Stimulated activated naive CD8-positive, alpha-beta T cell treated with anti-CD3 and anti-CD28 coated beads, Interleukin-15, Interleukin-2, amounts not matched to agents 100 ng/mL and 50 ng/mL, for 24 hours (primary cell): ENCODE results near the gene VANGL1.

Experiments
- H3K27ac Mint-ChIP-seq: one replicate; pipeline ENCODE4 v1.8.0; 2021; ENCODE audit warnings: mild to moderate bottlenecking, mixed read lengths
- H3K27me3 Mint-ChIP-seq: one replicate; pipeline ENCODE4 v1.8.0; 2021; ENCODE audit warnings: mixed read lengths
- H3K36me3 Mint-ChIP-seq: one replicate; pipeline ENCODE4 v1.8.0; 2021; ENCODE audit warnings: low read depth, mixed read lengths
- H3K4me1 Mint-ChIP-seq: one replicate; pipeline ENCODE4 v1.8.0; 2021; ENCODE audit warnings: low read depth, mixed read lengths
- H3K4me3 Mint-ChIP-seq: one replicate; pipeline ENCODE4 v1.8.0; 2021; ENCODE audit warnings: mild to moderate bottlenecking, mixed read lengths
- H3K9me3 Mint-ChIP-seq: one replicate; pipeline ENCODE4 v1.8.0; 2021; ENCODE audit warnings: mixed read lengths

VANGL1 gene

DNA sequence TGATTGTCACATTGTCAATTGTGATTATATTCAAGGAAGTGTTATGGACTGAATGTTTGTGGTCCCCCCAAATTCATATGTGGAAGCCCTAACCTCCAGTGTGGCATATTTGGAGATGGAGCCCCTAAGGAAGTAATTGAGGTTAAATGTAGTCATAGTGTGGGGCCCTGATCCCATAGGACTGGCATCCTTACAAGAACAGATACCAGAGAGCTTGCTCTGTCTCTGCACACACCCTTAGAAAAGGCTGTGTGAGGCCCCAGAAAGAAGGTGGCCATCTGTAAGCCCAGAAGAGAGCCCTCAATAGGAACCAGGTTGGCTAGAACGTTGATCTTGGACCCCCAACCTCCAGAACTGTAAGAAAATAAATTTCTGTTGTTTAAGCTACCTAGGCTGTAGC, 28.1 kb downstream of the VANGL1 start:
- Mint-ChIP-seq H3K9me3 (no peaks in the 10 kb centered on the region), H3K27ac (no peak overlapping the region), H3K36me3 (no peaks in the 10 kb centered on the region), H3K4me3 (no peak overlapping the region), H3K4me1 (no peaks in the 10 kb centered on the region), H3K27me3 (no peaks in the 10 kb centered on the region)

DNA sequence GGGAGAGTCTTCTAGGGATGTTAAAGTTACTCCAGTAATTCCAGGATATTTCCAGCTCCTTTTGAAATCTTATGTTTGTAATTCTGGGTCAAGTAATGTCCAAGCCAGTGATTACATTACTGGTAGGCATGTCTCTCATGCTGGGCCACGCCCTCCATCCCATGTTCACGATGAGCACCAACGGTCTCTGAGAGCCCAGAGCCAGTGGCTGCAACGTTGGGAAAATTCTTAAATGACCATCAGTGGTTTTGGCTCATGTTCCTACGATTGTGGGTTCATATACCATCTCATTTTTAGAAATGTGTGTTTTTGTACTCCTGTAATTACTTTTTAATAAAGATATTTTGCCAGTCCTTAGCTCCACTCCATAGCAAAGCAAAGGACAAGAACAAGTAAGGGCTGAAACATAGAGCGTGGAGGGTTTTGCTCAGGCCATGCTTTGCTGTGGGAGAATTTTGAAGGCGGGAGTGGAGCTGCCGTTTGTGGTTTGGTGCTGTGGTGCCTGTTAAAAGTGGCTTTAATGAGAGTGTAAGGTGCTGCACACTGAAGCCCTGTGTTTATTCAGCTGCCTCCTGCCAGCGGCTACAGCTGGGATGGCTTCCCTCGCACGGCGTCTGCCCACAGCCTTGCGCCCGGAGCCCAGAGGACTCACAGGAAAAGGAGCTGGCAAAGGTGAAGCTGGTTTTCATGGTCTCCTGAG, 28.9 kb downstream of the VANGL1 start:
- Mint-ChIP-seq H3K9me3 (no peaks in the 10 kb centered on the region), H3K36me3 (no peaks in the 10 kb centered on the region), H3K27ac (no peak overlapping the region), H3K4me1 (no peaks in the 10 kb centered on the region), H3K4me3 (no peak overlapping the region), H3K27me3 (no peaks in the 10 kb centered on the region)

DNA sequence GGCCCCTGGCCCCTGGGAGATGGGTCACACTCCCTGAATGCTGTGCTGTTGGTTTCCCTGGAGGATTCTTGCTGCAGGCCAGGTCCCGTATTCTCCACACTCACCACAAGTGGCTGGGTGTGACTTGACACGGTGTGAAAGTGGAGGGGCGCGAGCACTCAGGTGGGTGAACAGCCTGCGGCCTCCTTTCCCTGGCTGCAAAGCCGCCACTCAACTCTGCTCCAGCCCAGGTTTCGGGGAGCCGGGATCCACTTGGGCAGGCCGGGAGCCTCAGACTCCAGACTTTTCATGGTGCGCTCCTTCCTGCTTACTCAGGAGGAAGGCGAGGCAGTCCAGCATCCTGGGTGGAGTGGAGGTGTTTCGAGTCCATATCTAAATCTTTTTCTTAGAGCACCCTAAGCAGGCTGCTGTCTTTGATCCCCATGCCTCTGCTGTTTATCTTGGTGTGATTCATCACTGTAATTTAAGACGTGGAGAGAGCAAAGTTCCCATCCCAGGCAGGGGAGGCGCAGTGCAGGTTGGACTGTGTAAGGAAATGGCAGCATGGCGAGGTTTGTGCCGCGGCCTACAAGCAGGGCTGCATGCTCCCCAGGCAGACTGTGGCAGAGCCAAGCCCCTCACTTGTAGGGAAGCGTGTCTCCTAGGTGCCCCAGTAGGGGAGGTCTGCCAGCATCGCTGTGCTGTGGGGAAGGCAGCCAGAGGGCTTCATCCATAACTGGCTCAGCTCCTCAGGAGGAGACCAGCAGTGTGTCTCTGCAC, 29.6 kb downstream of the VANGL1 start:
- no peaks in the 10 kb centered on the region for H3K27me3 Mint-ChIP-seq

DNA sequence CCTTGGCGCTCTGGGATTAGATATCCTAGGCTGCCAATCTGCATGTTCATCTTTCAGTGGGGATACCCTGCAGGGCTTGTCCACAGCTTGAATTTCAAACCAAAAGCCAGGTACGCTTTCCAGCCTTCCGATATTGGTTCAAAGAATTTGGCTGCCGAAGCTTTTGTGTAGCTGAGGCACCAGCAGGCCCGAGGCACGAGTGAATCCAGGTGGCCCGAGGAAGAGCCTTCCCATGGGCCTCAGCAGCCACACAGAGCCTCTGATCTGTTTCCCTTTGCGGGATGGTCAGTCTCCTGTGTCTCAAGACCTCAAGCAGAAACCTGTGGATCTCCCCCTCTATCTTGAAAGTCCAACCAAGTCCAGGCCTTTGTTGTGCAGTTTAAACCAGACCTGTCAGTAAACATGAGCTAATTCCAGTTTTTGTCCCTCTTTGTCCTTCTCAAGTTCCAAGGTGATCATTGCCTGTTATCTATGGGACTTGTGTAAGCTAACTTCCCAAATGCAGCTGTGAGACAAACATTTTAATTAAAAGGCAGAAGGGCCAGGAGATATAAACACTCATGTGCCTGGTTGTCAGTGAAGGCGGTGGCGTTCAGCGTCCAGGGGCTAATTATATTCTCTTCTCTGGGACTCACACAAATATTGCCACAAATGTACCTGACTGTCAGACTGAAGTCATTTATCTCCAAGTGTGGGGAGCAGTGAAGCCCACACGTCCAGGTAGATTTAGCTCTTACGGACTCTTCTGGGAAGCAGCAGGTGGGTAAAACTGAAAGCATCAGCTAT, 30.6 kb downstream of the VANGL1 start:
- Mint-ChIP-seq H3K36me3 (no peaks in the 10 kb centered on the region), H3K27ac (no peak overlapping the region), H3K4me1 (peaks cover 4% of the 10 kb centered on the region), H3K4me3 (no peak overlapping the region), H3K9me3 (no peaks in the 10 kb centered on the region), H3K27me3 (no peaks in the 10 kb centered on the region)

More for the DNA sequence above, 29.6 kb downstream of the VANGL1 start:
- H3K27ac Mint-ChIP-seq: no peak overlapping the region
- H3K36me3 Mint-ChIP-seq: no peaks in the 10 kb centered on the region
- H3K4me1 Mint-ChIP-seq: no peaks in the 10 kb centered on the region
- no peaks in the 10 kb centered on the region for H3K9me3 Mint-ChIP-seq
- no peak overlapping the region for H3K4me3 Mint-ChIP-seq

DNA sequence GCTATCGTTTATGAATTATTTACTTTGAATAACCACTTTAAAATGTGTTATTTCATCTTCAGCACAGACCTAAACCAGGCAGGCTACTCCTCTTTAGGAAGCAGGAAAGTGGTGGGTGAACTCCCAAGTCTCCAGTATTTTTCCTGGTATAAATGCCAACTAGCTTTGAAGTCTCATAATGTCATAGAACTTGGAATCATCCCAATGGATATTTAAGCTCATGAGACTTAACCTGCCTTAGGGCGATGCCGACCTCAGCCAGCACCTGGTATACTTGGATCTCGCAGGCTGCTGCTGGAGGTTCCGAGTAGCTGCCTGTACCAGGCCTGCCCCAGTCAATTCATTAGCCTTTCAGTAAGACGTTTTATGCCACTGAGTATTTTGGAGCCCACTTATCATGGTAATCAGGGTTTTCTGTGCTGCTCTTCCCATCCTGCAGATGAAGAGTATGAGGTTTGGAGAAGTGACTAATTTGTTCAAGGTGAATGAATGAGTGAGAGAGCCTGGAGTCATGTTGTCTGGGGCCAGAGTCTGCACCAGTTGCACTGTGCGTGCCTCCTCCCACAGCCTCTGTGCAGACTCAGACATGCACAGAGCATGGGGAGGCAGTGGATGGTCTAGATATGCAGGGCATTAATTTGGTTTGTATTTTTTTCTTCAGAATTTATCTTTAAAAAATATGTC, 34.9 kb downstream of the VANGL1 start:
- H3K36me3 Mint-ChIP-seq: no peaks in the 10 kb centered on the region
- peaks cover 4% of the 10 kb centered on the region for H3K4me1 Mint-ChIP-seq
- H3K4me3 Mint-ChIP-seq: no peak overlapping the region
- no peak overlapping the region for H3K27ac Mint-ChIP-seq
- H3K9me3 Mint-ChIP-seq: no peaks in the 10 kb centered on the region
- no peaks in the 10 kb centered on the region for H3K27me3 Mint-ChIP-seq

DNA sequence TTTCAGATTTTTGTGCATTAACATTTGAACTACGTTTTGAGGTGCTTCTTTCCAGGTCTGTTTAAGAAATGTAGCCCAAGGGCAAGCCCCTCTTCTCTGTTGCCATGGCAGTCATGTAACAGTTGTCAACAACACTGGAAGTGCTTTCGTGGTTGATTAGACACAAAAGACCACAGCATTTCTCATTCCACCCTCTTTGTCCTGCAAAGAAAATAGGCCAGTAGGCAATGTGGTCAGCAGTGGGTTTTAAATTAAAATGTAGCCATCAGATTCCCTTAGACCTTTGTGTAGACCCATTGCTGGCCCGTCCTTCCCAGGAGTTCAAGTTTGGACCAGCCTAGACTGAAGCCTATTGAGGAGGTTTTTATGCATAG, 35.4 kb downstream of the VANGL1 start:
- no peaks in the 10 kb centered on the region for H3K9me3 Mint-ChIP-seq
- H3K27me3 Mint-ChIP-seq: no peaks in the 10 kb centered on the region
- peaks cover 4% of the 10 kb centered on the region for H3K4me1 Mint-ChIP-seq
- no peaks in the 10 kb centered on the region for H3K36me3 Mint-ChIP-seq
- no peak overlapping the region for H3K4me3 Mint-ChIP-seq
- no peak overlapping the region for H3K27ac Mint-ChIP-seq

DNA sequence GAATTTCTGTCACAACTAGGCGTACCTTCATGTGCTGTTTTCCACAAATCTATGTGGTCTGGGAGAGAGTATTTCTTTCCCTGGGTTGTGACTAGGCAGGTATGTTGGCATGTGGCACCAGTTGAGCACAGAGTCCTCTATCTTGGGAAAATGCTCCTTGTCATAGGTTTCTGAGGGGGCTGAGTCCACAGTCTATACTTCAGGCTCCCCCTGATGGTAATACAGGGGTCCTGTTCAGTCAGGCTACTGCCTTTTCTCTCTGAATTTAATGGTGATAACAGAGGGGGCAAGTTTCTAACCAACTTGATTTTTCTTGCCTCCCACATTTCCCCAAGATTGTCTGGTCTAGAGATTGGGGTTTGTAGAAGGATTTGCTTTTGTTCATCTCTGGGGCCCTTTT, 35.8 kb downstream of the VANGL1 start:
- no peak overlapping the region for H3K27ac Mint-ChIP-seq

DNA sequence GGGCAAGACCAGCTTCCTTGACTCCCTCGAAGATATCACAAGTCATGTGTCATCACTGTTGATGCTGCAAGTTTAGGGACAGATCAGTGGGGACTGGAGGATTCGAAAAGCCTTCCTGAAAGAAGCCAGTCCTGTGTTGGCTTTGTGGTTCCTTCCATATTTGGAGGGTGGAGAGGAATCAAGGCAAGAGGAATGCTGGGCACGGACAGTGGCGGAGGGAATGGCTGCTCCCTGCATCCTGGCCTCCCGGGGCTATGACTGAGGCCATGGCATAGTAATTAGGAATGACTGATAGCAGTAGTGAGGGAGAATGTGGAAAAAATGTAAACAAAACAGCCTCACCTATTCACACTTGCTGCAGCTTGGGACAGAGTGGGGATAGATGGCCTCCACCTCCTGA, 36.4 kb downstream of the VANGL1 start:
- Mint-ChIP-seq H3K36me3 (no peaks in the 10 kb centered on the region), H3K9me3 (no peaks in the 10 kb centered on the region), H3K4me1 (peaks cover 4% of the 10 kb centered on the region), H3K4me3 (no peak overlapping the region), H3K27ac (no peak overlapping the region), H3K27me3 (no peaks in the 10 kb centered on the region)

More for the DNA sequence above, 35.8 kb downstream of the VANGL1 start:
- no peaks in the 10 kb centered on the region for H3K9me3 Mint-ChIP-seq
- H3K27me3 Mint-ChIP-seq: no peaks in the 10 kb centered on the region
- H3K4me1 Mint-ChIP-seq: peaks cover 4% of the 10 kb centered on the region
- H3K36me3 Mint-ChIP-seq: no peaks in the 10 kb centered on the region
- H3K4me3 Mint-ChIP-seq: no peak overlapping the region

DNA sequence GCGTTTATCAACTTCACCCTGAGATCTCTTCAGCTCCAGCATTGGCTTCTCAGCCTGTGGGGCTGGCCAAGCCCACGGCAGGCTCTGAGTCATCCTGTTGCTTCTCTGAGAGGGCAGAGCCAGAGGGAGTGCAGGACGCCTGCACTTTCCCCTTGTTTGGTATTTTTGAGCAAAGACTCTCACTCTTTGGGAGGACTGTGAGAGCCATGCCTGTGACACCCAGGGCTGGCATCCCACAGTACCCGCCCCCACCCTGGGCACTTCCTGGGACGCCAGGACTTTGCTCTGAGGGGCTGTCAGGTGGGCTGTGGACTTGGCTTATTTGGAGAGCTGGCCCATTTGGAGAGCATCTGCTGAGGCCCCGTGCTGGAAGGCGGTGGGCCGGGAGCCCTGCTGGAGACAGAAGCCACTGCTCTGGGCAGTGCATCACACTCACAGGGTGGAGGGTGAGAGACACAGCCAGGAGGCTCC, 37.4 kb downstream of the VANGL1 start:
- peaks cover 4% of the 10 kb centered on the region for H3K4me1 Mint-ChIP-seq

DNA sequence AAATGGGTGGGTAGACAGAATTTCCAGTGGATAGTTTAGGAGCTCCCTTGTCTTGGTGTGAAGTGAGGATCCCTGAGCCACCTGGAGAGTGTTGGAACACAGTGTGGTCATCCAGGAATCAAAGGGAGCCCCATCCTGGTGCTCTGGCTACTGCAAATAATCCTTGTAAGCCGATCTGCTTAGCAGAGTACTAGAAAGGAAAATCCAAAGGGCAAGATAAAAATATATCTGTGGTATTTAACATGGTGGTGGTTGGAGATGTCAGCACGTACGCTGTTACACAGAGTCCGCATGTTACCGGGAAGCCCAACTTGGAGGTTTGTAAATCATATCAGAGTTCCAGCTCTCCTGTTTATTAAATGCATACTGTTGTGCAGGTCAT, 39.0 kb downstream of the VANGL1 start:
- H3K27me3 Mint-ChIP-seq: no peaks in the 10 kb centered on the region
- no peak overlapping the region for H3K27ac Mint-ChIP-seq
- H3K4me1 Mint-ChIP-seq: peaks cover 4% of the 10 kb centered on the region
- H3K36me3 Mint-ChIP-seq: no peaks in the 10 kb centered on the region
- no peak overlapping the region for H3K4me3 Mint-ChIP-seq
- H3K9me3 Mint-ChIP-seq: no peaks in the 10 kb centered on the region

More for the DNA sequence above, 37.4 kb downstream of the VANGL1 start:
- Mint-ChIP-seq H3K27ac (no peak overlapping the region), H3K36me3 (no peaks in the 10 kb centered on the region), H3K4me3 (no peak overlapping the region), H3K9me3 (no peaks in the 10 kb centered on the region), H3K27me3 (no peaks in the 10 kb centered on the region)

DNA sequence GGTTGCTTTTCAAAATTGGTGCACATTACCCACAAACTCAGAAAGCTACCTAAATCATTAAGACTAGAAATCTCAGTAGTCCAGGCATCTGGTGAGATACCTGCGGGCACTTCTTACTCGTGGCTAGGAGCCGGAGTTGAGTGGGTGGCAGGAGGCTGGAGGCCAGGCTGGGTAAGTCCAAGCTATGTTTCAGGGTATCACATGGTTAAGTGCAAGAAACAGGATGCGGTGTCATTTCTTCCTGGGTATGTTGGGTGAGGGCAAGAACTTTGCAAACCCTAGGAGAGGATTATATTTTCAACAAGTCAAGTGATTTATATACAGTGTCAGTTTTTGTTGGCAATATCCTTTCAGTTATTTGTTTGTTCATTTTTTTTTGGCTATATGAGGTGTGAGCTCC, 41.0 kb downstream of the VANGL1 start:
- H3K9me3 Mint-ChIP-seq: no peaks in the 10 kb centered on the region
- H3K4me3 Mint-ChIP-seq: no peak overlapping the region
- no peaks in the 10 kb centered on the region for H3K4me1 Mint-ChIP-seq
- H3K27me3 Mint-ChIP-seq: no peaks in the 10 kb centered on the region
- H3K36me3 Mint-ChIP-seq: no peaks in the 10 kb centered on the region
- H3K27ac Mint-ChIP-seq: no peak overlapping the region

DNA sequence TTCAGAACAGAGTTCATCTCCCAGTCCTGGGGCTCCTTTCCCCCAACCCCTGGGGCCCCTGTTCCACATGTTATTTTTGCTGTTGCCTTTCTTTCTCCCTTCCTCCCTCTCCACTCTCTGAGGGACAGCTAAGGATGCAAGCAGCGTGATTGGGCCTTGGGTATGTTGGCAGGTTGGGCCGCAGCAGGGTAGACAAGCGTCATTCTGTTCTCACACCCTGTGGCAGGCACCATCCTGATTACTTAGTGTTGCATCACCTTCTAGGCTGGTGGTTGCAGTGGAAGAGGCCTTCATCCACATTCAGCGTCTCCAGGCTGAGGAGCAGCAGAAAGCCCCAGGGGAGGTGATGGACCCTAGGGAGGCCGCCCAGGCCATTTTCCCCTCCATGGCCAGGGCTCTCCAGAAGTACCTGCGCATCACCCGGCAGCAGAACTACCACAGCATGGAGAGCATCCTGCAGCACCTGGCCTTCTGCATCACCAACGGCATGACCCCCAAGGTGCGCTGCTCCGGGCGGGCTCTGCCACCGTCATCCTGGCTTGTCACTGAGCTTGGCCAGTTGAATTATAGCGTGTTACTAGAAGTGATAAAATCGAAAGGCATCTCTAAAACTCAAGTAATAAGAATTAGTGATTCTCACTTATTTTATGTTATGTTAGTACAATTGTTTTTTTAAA, 43.4 kb downstream of the VANGL1 start:
- no peaks in the 10 kb centered on the region for H3K4me1 Mint-ChIP-seq
- no peaks in the 10 kb centered on the region for H3K36me3 Mint-ChIP-seq
- no peaks in the 10 kb centered on the region for H3K27me3 Mint-ChIP-seq
- H3K9me3 Mint-ChIP-seq: no peaks in the 10 kb centered on the region
- H3K27ac Mint-ChIP-seq: no peak overlapping the region
- no peak overlapping the region for H3K4me3 Mint-ChIP-seq

DNA sequence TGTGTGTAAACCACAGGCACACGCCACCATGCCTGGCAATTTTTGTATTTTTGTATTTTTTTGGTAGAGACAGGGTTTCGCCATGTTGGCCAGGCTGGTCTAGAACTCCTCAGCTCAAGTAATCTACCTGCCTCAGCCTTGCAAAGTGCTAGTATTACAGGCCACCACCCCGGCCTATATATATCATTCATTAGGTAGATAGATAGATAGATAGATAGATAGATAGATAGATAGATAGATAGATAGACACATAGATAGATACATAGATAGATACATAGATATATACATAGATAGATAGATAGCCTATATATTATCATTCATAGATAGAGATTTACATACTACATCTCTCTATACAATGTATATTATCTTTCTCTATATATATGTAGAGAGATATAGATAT, 46.0 kb downstream of the VANGL1 start:
- H3K27me3 Mint-ChIP-seq: no peaks in the 10 kb centered on the region
- H3K4me3 Mint-ChIP-seq: no peak overlapping the region
- no peaks in the 10 kb centered on the region for H3K4me1 Mint-ChIP-seq
- H3K9me3 Mint-ChIP-seq: no peaks in the 10 kb centered on the region
- no peak overlapping the region for H3K27ac Mint-ChIP-seq
- H3K36me3 Mint-ChIP-seq: no peaks in the 10 kb centered on the region

DNA sequence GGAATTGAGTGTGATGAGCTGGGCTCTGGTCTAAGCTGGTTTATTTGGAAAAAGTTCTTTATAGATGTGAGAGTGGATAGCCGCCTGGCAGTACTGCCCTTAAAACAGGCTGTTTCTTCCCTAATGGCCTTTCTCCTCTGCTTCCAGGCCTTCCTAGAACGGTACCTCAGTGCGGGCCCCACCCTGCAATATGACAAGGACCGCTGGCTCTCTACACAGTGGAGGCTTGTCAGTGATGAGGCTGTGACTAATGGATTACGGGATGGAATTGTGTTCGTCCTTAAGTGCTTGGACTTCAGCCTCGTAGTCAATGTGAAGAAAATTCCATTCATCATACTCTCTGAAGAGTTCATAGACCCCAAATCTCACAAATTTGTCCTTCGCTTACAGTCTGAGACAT, 49.2 kb downstream of the VANGL1 start:
- no peak overlapping the region for H3K27ac Mint-ChIP-seq
- H3K27me3 Mint-ChIP-seq: no peaks in the 10 kb centered on the region
- no peaks in the 10 kb centered on the region for H3K4me1 Mint-ChIP-seq
- H3K4me3 Mint-ChIP-seq: no peak overlapping the region
- H3K36me3 Mint-ChIP-seq: no peaks in the 10 kb centered on the region
- H3K9me3 Mint-ChIP-seq: no peaks in the 10 kb centered on the region
